Measurements from ENCODE around the gene MGMT. TPM values are rescaled to one million over a fixed set of nuclear protein-coding genes. Genes with fewer than 3 reads are reported as not detected.

MGMT gene
- total and polyA plus RNA-seq, 2 of the 4 experiments (the other 2 are of a cell fraction): 11.5 to 17.8 TPM

DNA sequence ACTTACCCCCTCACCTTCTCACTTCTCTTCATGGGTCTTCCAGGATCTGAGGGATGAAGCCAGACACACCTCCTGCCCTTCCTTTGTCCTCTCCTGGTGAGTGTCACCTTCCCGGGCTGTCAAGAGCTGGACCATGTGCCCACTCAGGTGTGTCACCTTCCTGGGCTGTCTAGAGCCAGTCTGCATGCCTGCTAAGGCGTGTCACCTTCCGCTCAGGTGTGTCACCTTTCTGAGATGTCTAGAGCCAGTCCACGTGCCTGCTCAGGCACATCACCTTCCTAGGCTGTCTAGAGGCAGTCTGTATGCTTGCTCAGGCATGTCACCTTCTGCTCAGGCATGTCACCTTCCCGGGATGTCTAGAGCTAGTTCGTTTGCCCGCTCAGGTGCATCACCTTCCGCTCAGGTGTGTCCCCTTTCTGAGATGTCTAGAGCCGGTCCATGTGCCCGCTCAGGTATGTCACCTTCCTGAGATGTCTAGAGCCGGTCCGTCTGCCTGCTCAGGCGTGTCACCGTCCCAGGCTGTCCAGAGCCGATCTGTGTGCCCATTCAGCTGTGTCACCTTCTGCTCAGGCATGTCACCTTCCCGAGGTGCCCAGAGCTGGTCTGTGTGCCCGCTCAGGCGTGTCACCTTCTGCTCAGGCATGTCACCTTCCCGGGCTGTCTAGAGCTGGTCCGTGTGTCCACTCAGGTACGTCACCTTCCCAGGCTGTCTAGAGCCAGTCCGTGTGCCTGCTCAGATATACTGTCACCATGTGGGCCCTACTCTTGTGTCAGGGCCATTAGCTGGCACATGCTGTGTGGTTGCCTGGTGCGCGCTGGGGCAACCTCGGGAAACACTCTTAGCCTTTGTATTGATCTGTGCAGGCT is 251.7 kb downstream of the MGMT start:
- H3K79me1 ChIP-seq (ENCODE audit: low read depth in 1 of 2, low read length in 2 of 2): no peaks in the 10 kb centered on the region
- no peaks in the 10 kb centered on the region for H4K20me1 ChIP-seq (ENCODE audit: insufficient read depth, low read length)
- 88% methylated on average over 17 of the region's 25 CpGs; no CpG with 5 or more reads in 1 of the 2 experiments for WGBS, 2 experiments (ENCODE audit: extremely low coverage in 2 of 2, insufficient read length in 1 of 2)
- no peak overlapping the region for H2BK15ac ChIP-seq (ENCODE audit: low read depth, low read length)
- H3K36me3 ChIP-seq (ENCODE audit: control insufficient read depth, insufficient read depth, low read length): no peaks in the 10 kb centered on the region
- intact Hi-C loops (cut with micrococcal nuclease): no loop called here
- POLR2A ChIA-PET (ENCODE audit: unreplicated experiment): no interaction called here
- no peak overlapping the region for H3K56ac ChIP-seq (ENCODE audit: extremely low read depth, insufficient read depth, low read length)
- in situ Hi-C loops (cut with MboI; ENCODE audit: low sequenced_read_pairs): no loop called here
- H3K9me1 ChIP-seq (ENCODE audit: insufficient read depth, low read length): no peaks in the 10 kb centered on the region
- H3K4me2 ChIP-seq (ENCODE audit: low read depth, low read length): no peak overlapping the region
- peak overlapping the region; percentile 32 for H2AFZ ChIP-seq (replicated peaks; ENCODE audit: low read length, poor library complexity)
- ATAC-seq (ENCODE audit: low read depth): no peak
- no TSS peak for BruUV-seq (replicated peaks)
- H3K14ac ChIP-seq (replicated peaks; ENCODE audit: low read depth, low read length): no peak overlapping the region
- no peak overlapping the region for H3K4ac ChIP-seq (ENCODE audit: low read depth, low read length)
- H2BK20ac ChIP-seq (ENCODE audit: low read depth, low read length): no peak overlapping the region
- no peaks in the 10 kb centered on the region for H3K27me3 ChIP-seq (ENCODE audit: control insufficient read depth, insufficient read depth, low read length)
- no peak overlapping the region for H3K9ac ChIP-seq (ENCODE audit: low read depth, low read length)
- dilution Hi-C loops (cut with HindIII; ENCODE audit: low sequenced_read_pairs, unreplicated experiment): no loop called here
- H3K23ac ChIP-seq (ENCODE audit: low read depth, low read length): no peak overlapping the region
- H2BK120ac ChIP-seq (ENCODE audit: low read depth, low read length): no peak overlapping the region
- no peak overlapping the region for H4K91ac ChIP-seq (ENCODE audit: insufficient read depth, low read depth, low read length)
- peak overlapping the region; percentile 52 for H2AK9ac ChIP-seq (replicated peaks; ENCODE audit: low read depth, low read length, poor library complexity)
- H3K18ac ChIP-seq (ENCODE audit: low read depth, low read length): no peak overlapping the region
- H4K5ac ChIP-seq (ENCODE audit: low read depth, low read length): no peak overlapping the region
- no peak overlapping the region for H3K4me3 ChIP-seq (ENCODE audit: insufficient read depth, low read depth, low read length)
- H4K8ac ChIP-seq (ENCODE audit: low read depth in 2 of 2, low read length in 2 of 2): no peak overlapping the region
- H2BK5ac ChIP-seq (ENCODE audit: low read depth, low read length, poor library complexity, severe bottlenecking): no peak overlapping the region
- CTCF ChIA-PET: no interaction called here
- no peak overlapping the region for H2AK5ac ChIP-seq (ENCODE audit: low read depth, low read length)
- TF ChIP-seq SMC3 (IDR thresholded peaks at IDR 0.05; ENCODE audit: low read depth, low read length) (no peak), RFX5 (IDR thresholded peaks at IDR 0.05; ENCODE audit: low read depth, low read length) (no peak), POLR2A (IDR thresholded peaks at IDR 0.05; ENCODE audit: low read depth, low read length) (no peak)
- no peaks in the 10 kb centered on the region for H3K4me1 ChIP-seq (ENCODE audit: control insufficient read depth, insufficient read depth, low read length)
- no peak for DNase-seq
- no peak overlapping the region for H3K27ac ChIP-seq (ENCODE audit: insufficient read depth, low read length)
- H3K9me3 ChIP-seq (ENCODE audit: control insufficient read depth, insufficient read depth, low read length): peaks cover 5% of the 10 kb centered on the region

Data from IMR-90 (cell line).